Measurements from ENCODE around the gene GNB1L.
"Not testable (repeated sequence)": the region's sequence is repeated elsewhere in the genome, so short reads cannot be mapped to it uniquely, and the experiment has no call there.

GNB1L gene

DNA sequence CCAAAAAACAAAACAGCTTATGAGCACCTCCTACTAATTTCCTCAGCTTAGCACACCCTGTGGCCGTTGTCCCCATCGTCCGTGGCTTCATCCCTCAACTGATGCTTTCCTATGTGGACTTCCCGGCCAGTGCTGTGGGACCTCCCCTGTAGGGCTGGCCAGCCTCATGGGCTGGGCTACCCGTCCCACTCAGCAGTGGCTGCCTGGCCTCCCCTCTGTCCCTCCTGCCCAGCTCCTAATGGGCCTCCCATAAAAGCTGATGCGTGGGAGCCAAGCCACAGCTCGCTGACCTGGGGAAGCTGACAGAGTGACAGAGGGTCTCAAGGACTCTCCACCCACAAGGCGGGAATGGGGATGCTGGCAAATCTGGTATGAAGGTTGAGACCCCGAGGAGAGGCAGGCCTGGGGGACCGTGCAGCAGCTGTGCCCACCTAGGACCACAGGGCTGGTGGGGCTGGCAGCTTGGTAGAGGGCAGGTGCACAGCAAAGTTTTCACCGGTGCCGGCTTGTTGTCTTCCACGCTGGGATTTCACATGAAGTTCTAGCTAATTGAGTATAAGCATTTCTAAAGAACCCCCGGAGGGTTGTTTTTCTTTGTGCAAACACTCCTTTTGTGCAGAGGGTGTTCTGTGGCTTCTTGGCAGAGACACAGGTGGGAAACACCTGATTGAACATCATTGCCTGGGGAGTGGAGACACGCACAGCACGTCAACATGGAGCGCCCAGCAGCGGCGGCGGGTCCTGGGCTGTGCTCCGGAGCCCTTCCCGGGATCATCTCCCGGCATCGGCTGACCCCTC lies 70.9 kb downstream of the GNB1L start:
- H3K4me3 ChIP-seq (replicated peaks in 1 of 2; ENCODE audit: low read depth in 2 of 2, low read length in 2 of 2): no peak overlapping the region
- no peak for DNase-seq (ENCODE audit: low read depth in 2 of 2)
- TF ChIP-seq, protein P1, sequence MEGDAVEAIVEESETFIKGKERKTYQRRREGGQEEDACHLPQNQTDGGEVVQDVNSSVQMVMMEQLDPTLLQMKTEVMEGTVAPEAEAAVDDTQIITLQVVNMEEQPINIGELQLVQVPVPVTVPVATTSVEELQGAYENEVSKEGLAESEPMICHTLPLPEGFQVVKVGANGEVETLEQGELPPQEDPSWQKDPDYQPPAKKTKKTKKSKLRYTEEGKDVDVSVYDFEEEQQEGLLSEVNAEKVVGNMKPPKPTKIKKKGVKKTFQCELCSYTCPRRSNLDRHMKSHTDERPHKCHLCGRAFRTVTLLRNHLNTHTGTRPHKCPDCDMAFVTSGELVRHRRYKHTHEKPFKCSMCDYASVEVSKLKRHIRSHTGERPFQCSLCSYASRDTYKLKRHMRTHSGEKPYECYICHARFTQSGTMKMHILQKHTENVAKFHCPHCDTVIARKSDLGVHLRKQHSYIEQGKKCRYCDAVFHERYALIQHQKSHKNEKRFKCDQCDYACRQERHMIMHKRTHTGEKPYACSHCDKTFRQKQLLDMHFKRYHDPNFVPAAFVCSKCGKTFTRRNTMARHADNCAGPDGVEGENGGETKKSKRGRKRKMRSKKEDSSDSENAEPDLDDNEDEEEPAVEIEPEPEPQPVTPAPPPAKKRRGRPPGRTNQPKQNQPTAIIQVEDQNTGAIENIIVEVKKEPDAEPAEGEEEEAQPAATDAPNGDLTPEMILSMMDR (IDR thresholded peaks at IDR 0.05; ENCODE audit: low read depth, low read length): no peak

DNA sequence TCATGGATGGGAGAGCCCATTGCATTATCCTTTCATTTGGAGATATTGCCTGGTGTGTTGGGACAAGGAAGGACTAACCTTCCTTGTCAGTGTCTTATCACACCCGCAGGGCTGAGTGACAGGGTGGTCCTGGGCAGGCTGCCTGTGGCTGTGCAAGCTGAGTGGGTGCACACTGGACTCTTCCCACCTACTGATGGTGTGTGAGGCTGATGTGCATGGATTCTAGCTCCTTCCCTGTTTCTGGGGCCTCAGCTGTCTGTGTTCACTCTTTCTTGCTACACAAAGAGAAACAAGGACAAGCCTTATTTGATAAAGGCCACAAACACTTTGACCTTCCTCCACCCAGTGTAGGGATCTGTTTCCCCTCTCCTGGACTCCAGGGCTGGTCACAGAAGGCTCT lies 72.1 kb downstream of the GNB1L start:
- no peak overlapping the region for H3K4me3 ChIP-seq (replicated peaks in 1 of 2; ENCODE audit: low read depth in 2 of 2, low read length in 2 of 2)
- no peak for DNase-seq (ENCODE audit: low read depth in 2 of 2)
- TF ChIP-seq, protein P1 (IDR thresholded peaks at IDR 0.05; ENCODE audit: low read depth, low read length): no peak

DNA sequence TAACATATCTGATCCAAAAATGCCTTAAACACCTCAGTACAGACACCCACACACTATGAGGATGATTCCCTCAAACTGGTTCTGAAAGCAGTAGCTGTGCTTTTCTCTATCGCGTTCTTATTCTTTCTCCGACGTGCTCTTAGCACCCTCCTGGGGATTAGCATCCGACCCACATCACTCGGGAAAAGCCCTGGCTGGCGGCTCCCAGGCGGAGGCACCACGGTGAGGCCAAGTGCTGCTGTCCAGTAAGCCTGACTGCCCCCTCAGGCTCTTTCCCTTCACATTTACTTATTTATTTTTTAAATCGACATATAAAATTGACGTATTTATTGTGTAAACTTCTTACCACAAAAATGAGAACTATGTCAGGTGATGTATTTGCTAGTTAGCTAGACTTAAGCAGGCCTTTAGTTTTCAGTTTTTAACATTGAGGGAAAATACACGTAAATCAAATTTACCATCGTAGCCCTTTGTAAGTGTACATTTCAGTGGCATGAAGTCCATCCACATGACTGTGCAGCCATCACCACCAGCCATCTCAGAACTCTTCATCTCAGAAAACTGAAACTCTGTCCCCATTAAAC lies 74.9 kb downstream of the GNB1L start:
- TF ChIP-seq, protein P1 (IDR thresholded peaks at IDR 0.05; ENCODE audit: low read depth, low read length): no peak
- no peak overlapping the region for H3K4me3 ChIP-seq (replicated peaks in 1 of 2; ENCODE audit: low read depth in 2 of 2, low read length in 2 of 2)
- no peak for DNase-seq (ENCODE audit: low read depth in 2 of 2)

DNA sequence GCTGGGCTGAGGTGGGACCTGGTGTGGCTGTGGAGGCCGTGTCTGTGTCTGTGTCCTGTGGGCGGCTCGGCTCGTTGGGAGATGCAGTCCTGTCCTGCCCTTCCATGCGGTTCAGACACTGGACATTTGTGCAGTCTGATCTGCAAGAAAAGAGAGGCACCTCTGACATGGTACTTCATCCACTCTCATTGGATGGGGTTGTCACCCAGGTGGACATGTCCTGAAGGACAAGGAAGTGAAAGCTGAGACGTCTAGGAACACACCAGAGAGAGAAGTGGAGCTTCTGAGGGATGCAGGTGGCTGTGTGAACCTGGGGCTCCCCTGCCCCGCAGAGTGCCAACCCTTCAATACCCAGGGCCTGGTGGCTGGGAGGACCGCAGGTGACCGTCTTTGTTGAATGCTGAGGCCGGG lies 75.7 kb downstream of the GNB1L start:
- TF ChIP-seq, protein P1 (IDR thresholded peaks at IDR 0.05; ENCODE audit: low read depth, low read length): no peak

DNA sequence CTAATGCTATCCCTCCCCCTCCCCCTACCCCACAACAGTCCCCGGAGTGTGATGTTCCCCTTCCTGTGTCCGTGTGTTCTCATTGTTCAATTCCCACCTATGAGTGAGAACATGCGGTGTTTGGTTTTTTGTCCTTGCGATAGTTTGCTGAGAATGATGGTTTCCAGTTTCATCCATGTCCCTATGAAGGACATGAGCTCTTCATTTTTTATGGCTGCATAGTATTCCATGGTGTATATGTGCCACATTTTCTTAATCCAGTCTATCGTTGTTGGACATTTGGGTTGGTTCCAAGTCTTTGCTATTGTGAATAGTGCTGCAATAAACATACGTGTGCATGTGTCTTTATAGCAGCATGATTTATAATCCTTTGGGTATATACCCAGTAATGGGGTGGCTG lies 77.5 kb downstream of the GNB1L start:
- H3K4me3 ChIP-seq (replicated peaks in 1 of 2; ENCODE audit: low read depth in 2 of 2, low read length in 2 of 2); DNase-seq (ENCODE audit: low read depth in 2 of 2): not testable (repeated sequence)

More for the DNA sequence above, 75.7 kb downstream of the GNB1L start:
- H3K4me3 ChIP-seq (replicated peaks in 1 of 2; ENCODE audit: low read depth in 2 of 2, low read length in 2 of 2): no peak overlapping the region
- no peak for DNase-seq (ENCODE audit: low read depth in 2 of 2)

DNA sequence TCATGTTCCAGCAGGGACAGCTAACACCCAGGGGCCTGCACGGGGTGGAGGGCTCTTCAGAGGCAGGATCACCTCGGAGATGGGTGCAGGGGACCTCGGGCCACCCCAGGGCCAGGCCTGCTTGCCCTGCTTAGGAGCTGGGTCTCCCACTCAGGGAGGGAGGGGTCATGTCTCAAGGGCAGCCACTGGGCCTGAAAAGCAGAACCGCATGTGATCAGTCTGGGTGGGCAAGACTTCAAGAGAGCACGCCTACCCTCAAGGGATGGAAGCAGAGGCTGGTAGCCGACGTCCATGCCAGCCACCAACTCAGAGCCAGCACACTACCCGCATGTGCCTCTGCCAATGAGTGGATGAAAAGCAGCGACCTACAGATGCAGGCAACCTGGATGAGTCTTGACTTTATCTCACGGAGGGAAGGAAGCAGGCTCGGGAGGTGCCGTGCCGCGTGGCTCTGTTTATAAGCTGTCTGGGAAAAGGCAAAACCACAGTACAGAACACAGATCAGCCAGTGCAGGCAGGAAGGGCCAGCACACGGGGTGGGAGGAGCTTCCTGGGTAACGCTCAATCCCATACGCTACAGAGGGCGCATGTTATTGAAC lies 78.1 kb downstream of the GNB1L start:
- TF ChIP-seq, protein P1 (IDR thresholded peaks at IDR 0.05; ENCODE audit: low read depth, low read length): no peak
- H3K4me3 ChIP-seq (replicated peaks in 1 of 2; ENCODE audit: low read depth in 2 of 2, low read length in 2 of 2): no peak overlapping the region
- no peak for DNase-seq (ENCODE audit: low read depth in 2 of 2)

All from cardiac fibroblast (primary cell).